GM10248 (cell line): ENCODE data around the gene LTA4H.

Experiments used
- CTCF ChIA-PET: fragments of 300-600 bp; sonication (Branson Sonifier 250); formaldehyde crosslinking; extraction: SDS; loops from one replicate; lab custom pipeline; 2021; ENCODE audit warnings: antibody characterized with exemption; lab: Yijun Ruan, JAX
- POLR2A ChIA-PET: fragments of 350-650 bp; sonication (Branson Sonifier 250); formaldehyde crosslinking; extraction: SDS; loops from one replicate; lab custom pipeline; 2020; ENCODE audit warnings: antibody characterized with exemption; lab: Yijun Ruan, JAX
- DNase-seq: peaks from one replicate; pipeline ENCODE4 v3.0.0; 2012; ENCODE audit errors: extremely low spot score
- CTCF ChIP-seq: IDR thresholded peaks from 2 replicates; pipeline ENCODE4 v1.5.1; 2012; ENCODE audit warnings: mild to moderate bottlenecking, low read depth; ENCODE audit errors: extremely low read depth, missing control alignments, control extremely low read depth

LTA4H gene

DNA sequence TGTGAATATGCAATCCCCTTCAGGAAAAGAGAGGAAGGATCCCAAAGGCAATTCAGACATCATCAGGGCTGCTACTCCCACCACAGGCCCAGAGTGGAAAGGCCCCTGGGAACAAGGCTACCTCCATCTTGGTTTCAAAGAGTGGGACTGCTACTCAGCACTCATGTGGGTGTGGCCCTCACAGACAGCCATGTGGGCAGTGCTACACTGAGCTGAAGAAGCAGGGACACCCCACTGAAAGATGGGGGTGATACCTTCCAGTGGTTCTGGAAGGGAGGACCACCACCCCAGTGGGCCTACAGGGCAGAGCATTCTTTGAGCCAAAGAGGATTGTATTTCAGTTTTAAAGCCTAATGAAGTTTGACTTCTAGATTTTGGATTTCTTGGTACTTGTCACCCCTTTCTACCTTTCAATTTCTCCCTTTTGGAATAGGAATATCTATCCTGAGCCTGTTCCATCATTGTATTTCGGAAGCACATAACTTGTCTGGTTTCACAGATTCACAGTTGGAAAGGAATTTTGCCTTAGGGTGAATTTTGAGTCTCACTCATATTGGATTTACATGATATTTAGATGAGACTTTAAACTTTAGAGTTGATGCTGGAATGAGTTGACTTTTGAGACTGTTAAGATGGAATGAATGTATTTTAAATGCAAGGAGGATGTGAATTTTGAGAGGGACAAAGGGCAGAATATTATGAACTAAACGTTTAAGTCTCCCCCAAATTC, 16.5 kb upstream of the LTA4H start:
- ChIA-PET CTCF (no interaction called here), POLR2A (no interaction called here)
- no peak for TF ChIP-seq CTCF
- no peak for DNase-seq

DNA sequence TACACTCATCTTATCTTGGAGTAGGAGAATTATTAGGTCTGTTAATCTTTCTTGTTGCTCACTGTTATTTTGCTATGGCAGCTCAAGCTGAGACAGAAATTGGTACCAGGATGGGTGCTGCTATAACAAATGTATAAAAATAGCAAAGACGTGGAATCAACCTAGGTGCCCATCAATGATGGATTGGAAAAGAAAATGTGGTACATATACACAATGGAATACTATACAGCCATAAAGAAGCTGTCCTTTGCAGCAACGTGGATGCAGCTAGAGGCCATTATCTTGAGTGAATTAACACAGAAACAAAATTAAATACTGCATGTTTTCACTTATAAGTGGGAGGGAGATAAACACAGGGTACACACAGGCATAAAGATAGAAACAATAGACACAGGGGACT, 14.8 kb upstream of the LTA4H start:
- DNase-seq = no peak
- TF ChIP-seq CTCF = no peak
- CTCF ChIA-PET = no interaction called here
- POLR2A ChIA-PET = no interaction called here

GRCh38 chr12:96049101-96049500, 13.7 kb upstream of the LTA4H start:
- no peak for DNase-seq
- POLR2A ChIA-PET = no interaction called here
- CTCF ChIA-PET = no interaction called here
- TF ChIP-seq CTCF = no peak

GRCh38 chr12:96048393-96048969, 13.1 kb upstream of the LTA4H start:
- ChIA-PET CTCF (no interaction called here), POLR2A (no interaction called here)
- DNase-seq = no peak
- TF ChIP-seq CTCF = no peak

DNA sequence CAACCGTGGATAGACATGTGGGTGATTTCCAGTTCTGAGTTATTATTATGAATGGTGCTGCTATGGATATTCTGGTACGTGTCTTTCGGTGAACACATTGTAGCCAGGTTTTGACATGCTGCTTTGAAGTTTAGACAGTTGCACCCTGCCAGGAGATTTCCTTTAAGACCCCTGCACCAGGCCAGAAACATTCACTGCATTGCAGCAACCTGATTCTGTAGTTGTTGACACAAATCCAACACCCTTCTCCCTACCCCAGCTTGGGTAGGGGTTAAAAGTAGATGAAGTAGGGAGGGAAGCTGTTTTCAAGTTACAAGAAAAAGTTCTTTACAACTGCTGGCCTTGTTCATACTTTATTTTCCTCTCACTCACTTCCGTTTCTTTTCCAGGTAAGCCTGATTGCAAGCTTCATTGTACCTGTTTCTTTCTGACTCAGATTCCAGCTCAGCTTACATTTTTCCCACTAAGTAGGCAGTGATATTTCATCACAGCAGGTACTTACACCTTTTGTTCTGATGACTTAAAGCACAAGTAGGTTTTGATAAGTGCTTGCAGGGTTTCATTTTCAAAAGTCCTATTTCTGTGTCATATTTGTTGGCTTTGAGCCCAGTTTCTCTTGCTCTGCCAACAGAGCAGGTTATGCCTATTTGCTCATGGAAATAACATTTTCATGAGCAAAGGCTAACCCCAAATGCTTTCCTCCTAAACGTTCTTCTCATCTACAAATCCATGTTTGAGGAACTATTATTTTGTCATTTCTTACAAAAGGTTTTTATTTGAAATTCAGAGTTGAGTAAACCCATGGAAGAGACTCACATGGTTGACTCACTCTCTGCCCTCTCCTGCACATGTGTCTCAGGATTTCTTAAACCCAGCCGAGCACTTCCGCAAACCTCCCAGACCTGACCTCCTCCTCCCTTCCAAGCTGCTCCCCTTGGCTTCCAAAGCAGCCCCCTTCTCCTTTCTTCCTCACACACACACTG, 12.1 kb upstream of the LTA4H start:
- ChIA-PET POLR2A (interaction anchor here (0.6 kb wide), 1 partner anchor 89 kb away, joined by 3 read pairs; no protein-coding TSS in a partner anchor), CTCF (interaction anchor here (0.7 to 1.9 kb wide), 3 partner anchors 12 to 168 kb away, joined by 3 to 6 read pairs (median 3); partner anchors contain the start of gene LTA4H)
- TF ChIP-seq CTCF = no peak
- peak; percentile 35 for DNase-seq

GRCh38 chr12:96046543-96047228, 11.3 kb upstream of the LTA4H start:
- ChIA-PET CTCF (interaction anchor here (0.8 to 1.9 kb wide), 2 partner anchors 14 to 169 kb away, joined by 3 to 6 read pairs; no protein-coding TSS in a partner anchor), POLR2A (interaction anchor here (0.6 kb wide), 1 partner anchor 88 kb away, joined by 3 read pairs; no protein-coding TSS in a partner anchor)
- no peak for TF ChIP-seq CTCF
- DNase-seq = no peak
